HG03460 (cell line): ENCODE data around the gene GAS2L3.
"Not testable (repeated sequence)": the region's sequence is repeated elsewhere in the genome, so short reads cannot be mapped to it uniquely, and the experiment has no call there.

Experiments
- ATAC-seq: cut with Tn5 transposase; IDR thresholded peaks from one replicate; pipeline ENCODE4 v1.9.1; 2021; ENCODE audit not compliant: unreplicated experiment

The GAS2L3 gene

GRCh38 chr12:100574187-100575074 lies 947 bp downstream of the GAS2L3 start:
- no peak for ATAC-seq

- ATAC-seq: no peak
Measured at GRCh38 chr12:100576331-100577036, 3.0 kb downstream of the GAS2L3 start.

GRCh38 chr12:100578923-100579322 lies 5.4 kb downstream of the GAS2L3 start:
- ATAC-seq: no peak

GRCh38 chr12:100579844-100580243 lies 6.4 kb downstream of the GAS2L3 start:
- no peak for ATAC-seq

GRCh38 chr12:100584256-100584655 lies 10.8 kb downstream of the GAS2L3 start:
- ATAC-seq: no peak

GRCh38 chr12:100591979-100592378 lies 18.5 kb downstream of the GAS2L3 start:
- no peak for ATAC-seq

GRCh38 chr12:100593490-100593889 lies 20.0 kb downstream of the GAS2L3 start:
- no peak for ATAC-seq

GRCh38 chr12:100601626-100602025 lies 28.1 kb downstream of the GAS2L3 start:
- ATAC-seq: no peak

- not testable (repeated sequence) for ATAC-seq
Measured at GRCh38 chr12:100602997-100603396, 29.5 kb downstream of the GAS2L3 start.

- no peak for ATAC-seq
Measured at GRCh38 chr12:100608776-100609175, 35.3 kb downstream of the GAS2L3 start.

GRCh38 chr12:100610666-100611430 lies 37.4 kb downstream of the GAS2L3 start:
- ATAC-seq: no peak

- ATAC-seq: no peak
Measured at GRCh38 chr12:100612606-100613005, 39.1 kb downstream of the GAS2L3 start.

GRCh38 chr12:100624571-100624970 lies 51.1 kb downstream of the GAS2L3 start:
- ATAC-seq: no peak

GRCh38 chr12:100632445-100632892 lies 59.0 kb downstream of the GAS2L3 start:
- ATAC-seq: no peak

- not testable (repeated sequence) for ATAC-seq
Measured at GRCh38 chr12:100633082-100633785, 59.8 kb downstream of the GAS2L3 start.

- ATAC-seq: no peak
Measured at GRCh38 chr12:100643246-100643645, 69.8 kb downstream of the GAS2L3 start.

GRCh38 chr12:100646896-100647295 lies 73.4 kb downstream of the GAS2L3 start:
- ATAC-seq: no peak

GRCh38 chr12:100651108-100651507 lies 77.6 kb downstream of the GAS2L3 start:
- no peak for ATAC-seq

GRCh38 chr12:100651694-100652093 lies 78.2 kb downstream of the GAS2L3 start:
- ATAC-seq: no peak

GRCh38 chr12:100652488-100652887 lies 79.0 kb downstream of the GAS2L3 start:
- no peak for ATAC-seq

GRCh38 chr12:100656141-100656540 lies 82.7 kb downstream of the GAS2L3 start:
- ATAC-seq: no peak
